ENCODE results near the gene GNG12.

- TF ChIP-seq CTCF (conservative IDR thresholded peaks at IDR 0.05; ENCODE audit: low read length): no peak
- no peak for TF ChIP-seq EZH2phosphoT487 (IDR thresholded peaks at IDR 0.05; ENCODE audit: borderline replicate concordance)
Measured at GRCh38 chr1:67785847-67786753, 47.2 kb downstream of the GNG12 start.
